ENCODE results near the gene HIPK2.
A peak's percentile ranks its signal among the peaks of the same experiment; 100 is the strongest.

HIPK2 gene

DNA sequence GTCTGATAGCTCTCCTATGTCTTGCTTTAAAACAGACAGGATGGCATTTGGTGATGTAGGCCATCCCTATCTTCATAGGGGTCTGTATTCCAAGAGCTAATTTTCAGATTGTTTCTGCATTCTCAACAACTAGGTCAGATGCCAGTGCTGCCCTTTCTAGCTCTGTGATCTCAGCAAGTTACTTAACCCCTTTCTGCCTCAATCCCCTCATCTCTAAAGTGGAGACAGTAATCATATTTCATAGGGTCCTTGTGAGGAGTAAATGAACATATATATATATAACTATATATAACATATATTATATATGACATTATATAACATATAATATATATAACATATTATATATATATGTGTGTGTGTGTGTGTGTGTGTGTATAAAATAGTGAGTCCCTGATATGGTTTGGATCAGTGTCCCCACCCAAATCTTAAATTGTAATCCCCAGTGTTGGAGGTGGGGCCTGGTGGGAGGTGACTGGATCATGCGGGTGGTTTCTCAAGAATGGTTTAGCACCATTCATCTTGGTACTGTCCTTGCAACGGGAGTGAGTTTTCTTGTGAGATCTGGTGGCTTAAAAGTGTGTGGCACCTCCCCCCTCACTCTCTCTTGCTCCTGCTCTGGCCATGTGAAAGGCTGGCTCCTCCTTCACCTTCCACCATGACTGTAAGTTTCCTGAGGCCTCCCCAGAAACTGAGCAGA, 45.2 kb downstream of the HIPK2 start:
- no peak for DNase-seq

DNA sequence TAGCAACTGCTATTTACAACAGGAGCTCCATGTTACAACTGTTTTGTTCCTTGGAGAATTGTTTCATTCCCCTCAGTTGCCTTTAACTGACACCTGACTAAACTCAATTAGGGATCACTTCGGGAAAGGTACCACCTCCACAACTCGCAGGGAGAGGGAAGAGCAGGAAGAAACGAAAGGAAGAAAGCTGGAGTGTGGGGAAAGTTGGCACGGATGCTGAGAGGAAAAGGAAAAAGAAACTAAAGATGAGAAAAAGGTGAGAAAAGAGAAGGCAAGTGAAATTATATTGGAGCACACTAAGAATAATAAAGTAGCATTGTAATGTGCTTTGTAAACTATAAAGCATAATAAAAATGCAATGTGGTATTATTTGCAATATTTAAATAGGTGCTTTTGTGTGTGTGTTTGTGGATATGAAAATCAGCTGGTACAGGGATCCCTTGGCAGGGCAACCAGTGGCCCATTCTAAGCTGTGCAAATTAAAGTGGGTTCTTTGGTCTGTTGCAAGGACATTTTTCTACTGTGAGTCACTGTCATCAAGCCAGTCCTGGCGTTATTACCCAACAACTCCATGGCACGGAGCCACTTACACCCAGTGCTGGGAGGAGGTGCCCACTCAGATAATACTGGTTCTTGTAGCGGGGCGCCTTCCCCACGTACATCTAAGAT, 45.9 kb downstream of the HIPK2 start:
- peak; percentile 3 for DNase-seq

GRCh38 chr7:139730746-139731612, 46.8 kb downstream of the HIPK2 start:
- peak; percentile 68 for DNase-seq

DNA sequence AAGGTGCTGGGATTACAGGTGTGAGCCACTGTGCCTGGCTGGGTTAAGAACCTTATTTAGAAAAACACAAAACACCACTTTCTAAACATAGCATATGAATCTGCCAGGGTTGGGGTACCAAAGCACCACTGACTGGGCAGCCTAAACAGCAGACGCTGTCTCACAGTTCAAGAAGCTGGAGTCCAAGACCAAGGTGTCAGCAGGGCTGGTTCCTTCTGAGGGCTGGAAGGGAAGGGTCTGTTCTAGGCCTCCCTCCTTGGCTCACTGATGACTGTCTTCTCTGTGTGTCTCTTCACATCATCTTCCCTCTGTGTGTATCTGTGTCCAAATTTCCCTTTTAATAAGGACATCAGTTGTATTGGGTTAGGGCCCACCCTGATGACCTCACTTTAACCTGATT, 49.6 kb downstream of the HIPK2 start:
- DNase-seq, result no peak

DNA sequence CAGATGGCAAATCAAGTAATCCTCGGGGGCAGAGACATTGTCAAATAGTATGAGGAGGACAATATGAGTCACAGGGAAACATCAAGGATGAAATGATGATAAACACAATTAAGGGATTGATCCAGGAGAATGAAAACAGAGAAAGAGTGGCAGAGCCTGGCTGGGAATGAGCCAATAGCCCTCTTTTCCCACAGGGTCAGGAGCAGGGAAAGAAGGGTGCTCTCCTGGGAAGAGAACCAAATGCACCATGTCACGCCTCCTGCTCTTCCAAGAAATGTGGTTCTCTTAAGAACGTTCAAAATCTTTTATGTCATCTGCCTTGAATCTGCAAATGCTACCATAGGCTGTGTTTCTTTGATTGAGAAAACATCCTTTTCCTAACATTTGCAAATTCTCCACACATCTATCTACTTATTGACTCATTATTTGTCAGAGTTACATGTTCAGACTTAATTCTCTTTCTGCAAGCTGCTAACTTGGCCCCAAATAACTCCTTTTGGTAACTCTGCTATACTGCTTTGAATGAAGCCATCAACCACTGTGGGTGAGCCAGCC, 50.6 kb downstream of the HIPK2 start:
- no peak for DNase-seq

GRCh38 chr7:139726485-139726869, 51.3 kb downstream of the HIPK2 start:
- no peak for DNase-seq

- no peak for DNase-seq
Observed at GRCh38 chr7:139725858-139726484, 51.8 kb downstream of the HIPK2 start.

- DNase-seq, result no peak
Observed at GRCh38 chr7:139725077-139725476, 52.7 kb downstream of the HIPK2 start.

GRCh38 chr7:139722604-139723003, 55.2 kb downstream of the HIPK2 start:
- no peak for DNase-seq

- no peak for DNase-seq
Observed at GRCh38 chr7:139721821-139722220, 56.0 kb downstream of the HIPK2 start.

DNA sequence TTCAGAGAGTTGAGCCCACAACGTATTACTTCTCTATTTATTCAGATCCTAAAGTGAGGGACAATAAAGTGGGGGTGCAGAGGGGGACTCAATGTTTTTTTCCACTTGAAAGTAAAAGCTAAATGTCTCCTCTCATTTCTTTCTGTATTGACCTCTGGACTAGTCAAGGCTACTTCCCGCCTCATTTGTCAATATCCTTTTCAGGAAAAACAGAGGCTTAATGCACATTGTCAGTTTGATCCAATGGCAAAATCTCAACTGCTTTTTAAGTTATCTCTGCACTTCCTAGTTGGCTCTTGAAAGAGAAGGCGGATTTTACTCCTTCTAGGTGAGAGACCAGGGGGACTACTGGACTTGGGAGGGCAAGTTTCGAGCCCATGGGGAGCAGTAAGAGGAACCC, 56.4 kb downstream of the HIPK2 start:
- no peak for DNase-seq

- DNase-seq, result no peak
Observed at GRCh38 chr7:139720705-139721231, 57.0 kb downstream of the HIPK2 start.

GRCh38 chr7:139720186-139720585, 57.6 kb downstream of the HIPK2 start:
- no peak for DNase-seq

DNA sequence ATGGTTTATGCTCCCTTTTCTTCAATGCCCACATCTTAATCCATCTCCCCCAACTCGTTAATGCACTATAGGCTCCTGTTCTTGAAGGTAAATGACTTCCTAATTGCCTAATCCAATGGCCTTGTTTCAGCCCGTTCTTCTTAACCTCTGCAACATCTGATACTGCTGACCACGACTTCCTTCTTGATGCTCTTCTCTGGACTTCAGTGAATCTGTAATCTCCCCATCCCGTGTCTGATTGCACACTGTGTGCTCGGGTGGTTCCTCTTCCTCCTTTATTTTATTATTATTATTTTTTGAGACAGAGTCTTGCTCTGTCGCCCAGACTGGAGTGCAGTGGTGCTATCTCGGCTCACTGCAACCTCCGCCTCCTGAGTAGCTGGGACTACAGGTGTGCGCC, 58.9 kb downstream of the HIPK2 start:
- DNase-seq, result no peak

GRCh38 chr7:139718141-139718540, 59.7 kb downstream of the HIPK2 start:
- DNase-seq, result no peak

- no peak for DNase-seq
Observed at GRCh38 chr7:139716156-139716942, 61.4 kb downstream of the HIPK2 start.

GRCh38 chr7:139715194-139715815, 62.5 kb downstream of the HIPK2 start:
- no peak for DNase-seq

GRCh38 chr7:139714163-139714901, 63.5 kb downstream of the HIPK2 start:
- DNase-seq, result no peak

GRCh38 chr7:139713526-139714162, 64.2 kb downstream of the HIPK2 start:
- no peak for DNase-seq

- DNase-seq, result no peak
Observed at GRCh38 chr7:139713061-139713460, 64.7 kb downstream of the HIPK2 start.

Data from NCI-H146 (cell line).